ENCODE results near the gene NUP153. TPM values are rescaled to one million over a fixed set of nuclear protein-coding genes. Genes with fewer than 3 reads are reported as not detected.
A peak's percentile ranks its signal among the peaks of the same experiment; 100 is the strongest.

The NUP153 gene
- polyA plus RNA-seq, 2 of the 4 experiments (the other 2 are of a cell fraction), result 26.4 to 47.3 TPM

- FAIRE-seq (no peak), ATAC-seq (peak; percentile 68 to 84), DNase-seq (ENCODE audit: low read depth in 1 of 2, low spot score in 1 of 2) (peak; percentile 65 to 70)
- ChIA-PET POLR2A (interaction anchor here (0.6 to 0.7 kb wide), 3 partner anchors 30 to 243 kb away, joined by 3 to 5 read pairs (median 3); no protein-coding TSS in a partner anchor), CTCF (interaction anchor here (0.6 to 1.5 kb wide), 3 partner anchors 7 to 237 kb away, joined by 3 to 4 read pairs (median 3); no protein-coding TSS in a partner anchor)
- 54% methylated on average over 10 of the region's 10 CpGs for WGBS (ENCODE audit: missing lambda C conversion rate)
- peak overlapping the region; percentile 63 for H3K4me2 ChIP-seq
- TF ChIP-seq MAFK (IDR thresholded peaks at IDR 0.05; ENCODE audit: partially characterized antibody) (peak; percentile 7), FOSL2 (IDR thresholded peaks at IDR 0.05) (peak; percentile 80), FOSL2 (CRISPR knock-in tag; IDR thresholded peaks at IDR 0.05) (peak; percentile 90), FOSB (CRISPR knock-in tag; IDR thresholded peaks at IDR 0.05) (no peak), HDAC2 (IDR thresholded peaks at IDR 0.05) (no peak), CTCF (IDR thresholded peaks at IDR 0.05) (no peak), JUNB (IDR thresholded peaks at IDR 0.05) (peak; percentile 67), USF2 (IDR thresholded peaks at IDR 0.05) (no peak)
- no peaks in the 10 kb centered on the region for H3K9me3 ChIP-seq
- no peak overlapping the region for H3K4me3 ChIP-seq
- H3K4me1 ChIP-seq, result peaks cover 18% of the 10 kb centered on the region
- H3K27ac ChIP-seq, result peak overlapping the region; percentile 56 to 82
Observed at GRCh38 chr6:17714879-17715851, 8.4 kb upstream of the NUP153 start.

- H3K27ac ChIP-seq, result peak overlapping the region in 1 of 2 experiments; percentile 82; a peak in 3 of 6 replicates
- no peak overlapping the region for H3K4me3 ChIP-seq
- no peak for TF ChIP-seq SMC3 (IDR thresholded peaks at IDR 0.05)
- TF ChIP-seq ZNF302 (CRISPR knock-in tag; IDR thresholded peaks at IDR 0.05), result no peak
- no peak for TF ChIP-seq HDAC2 (IDR thresholded peaks at IDR 0.05)
- no peak for TF ChIP-seq PBX3 (IDR thresholded peaks at IDR 0.05)
- TF ChIP-seq MAFK (IDR thresholded peaks at IDR 0.05; ENCODE audit: partially characterized antibody), result peak; percentile 45
- TF ChIP-seq NPAS2 (CRISPR knock-in tag; IDR thresholded peaks at IDR 0.05; ENCODE audit: borderline replicate concordance), result no peak
- ChIA-PET CTCF (interaction anchor here (0.6 to 1.5 kb wide), 2 partner anchors 13 to 238 kb away, joined by 3 read pairs; no protein-coding TSS in a partner anchor), POLR2A (interaction anchor here (0.6 to 0.7 kb wide), 3 partner anchors 31 to 242 kb away, joined by 3 to 5 read pairs (median 3); no protein-coding TSS in a partner anchor)
- no peaks in the 10 kb centered on the region for H3K9me3 ChIP-seq
- peaks cover 18% of the 10 kb centered on the region for H3K4me1 ChIP-seq
- DNase-seq (ENCODE audit: low read depth in 1 of 2, low spot score in 1 of 2) (no peak), ATAC-seq (peak in 1 of 2 experiments; percentile 37; a peak in 1 of 6 replicates), FAIRE-seq (no peak)
- H3K4me2 ChIP-seq, result peak overlapping the region; percentile 63
Observed at GRCh38 chr6:17714177-17714576, 7.5 kb upstream of the NUP153 start.

GRCh38 chr6:17712576-17712975, 5.9 kb upstream of the NUP153 start:
- FAIRE-seq (no peak), DNase-seq (ENCODE audit: low read depth in 1 of 2, low spot score in 1 of 2) (no peak), ATAC-seq (no peak)
- ChIA-PET CTCF (interaction anchor here (1.4 kb wide), 1 partner anchor 9 kb away, joined by 3 read pairs; no protein-coding TSS in a partner anchor), POLR2A (no interaction called here)
- no peak overlapping the region for H3K4me3 ChIP-seq
- peaks cover 18% of the 10 kb centered on the region for H3K4me1 ChIP-seq
- H3K9me3 ChIP-seq, result no peaks in the 10 kb centered on the region
- 65% methylated on average over 1 of the region's 1 CpG for WGBS (ENCODE audit: missing lambda C conversion rate)
- no peak overlapping the region for H3K27ac ChIP-seq
- no peak overlapping the region for H3K4me2 ChIP-seq
- no peak for TF ChIP-seq ZNF302 (CRISPR knock-in tag; IDR thresholded peaks at IDR 0.05)
- no peak for TF ChIP-seq CHD4 (IDR thresholded peaks at IDR 0.05; ENCODE audit: borderline replicate concordance)
- TF ChIP-seq SMC3 (IDR thresholded peaks at IDR 0.05), result no peak
- TF ChIP-seq, protein P1, sequence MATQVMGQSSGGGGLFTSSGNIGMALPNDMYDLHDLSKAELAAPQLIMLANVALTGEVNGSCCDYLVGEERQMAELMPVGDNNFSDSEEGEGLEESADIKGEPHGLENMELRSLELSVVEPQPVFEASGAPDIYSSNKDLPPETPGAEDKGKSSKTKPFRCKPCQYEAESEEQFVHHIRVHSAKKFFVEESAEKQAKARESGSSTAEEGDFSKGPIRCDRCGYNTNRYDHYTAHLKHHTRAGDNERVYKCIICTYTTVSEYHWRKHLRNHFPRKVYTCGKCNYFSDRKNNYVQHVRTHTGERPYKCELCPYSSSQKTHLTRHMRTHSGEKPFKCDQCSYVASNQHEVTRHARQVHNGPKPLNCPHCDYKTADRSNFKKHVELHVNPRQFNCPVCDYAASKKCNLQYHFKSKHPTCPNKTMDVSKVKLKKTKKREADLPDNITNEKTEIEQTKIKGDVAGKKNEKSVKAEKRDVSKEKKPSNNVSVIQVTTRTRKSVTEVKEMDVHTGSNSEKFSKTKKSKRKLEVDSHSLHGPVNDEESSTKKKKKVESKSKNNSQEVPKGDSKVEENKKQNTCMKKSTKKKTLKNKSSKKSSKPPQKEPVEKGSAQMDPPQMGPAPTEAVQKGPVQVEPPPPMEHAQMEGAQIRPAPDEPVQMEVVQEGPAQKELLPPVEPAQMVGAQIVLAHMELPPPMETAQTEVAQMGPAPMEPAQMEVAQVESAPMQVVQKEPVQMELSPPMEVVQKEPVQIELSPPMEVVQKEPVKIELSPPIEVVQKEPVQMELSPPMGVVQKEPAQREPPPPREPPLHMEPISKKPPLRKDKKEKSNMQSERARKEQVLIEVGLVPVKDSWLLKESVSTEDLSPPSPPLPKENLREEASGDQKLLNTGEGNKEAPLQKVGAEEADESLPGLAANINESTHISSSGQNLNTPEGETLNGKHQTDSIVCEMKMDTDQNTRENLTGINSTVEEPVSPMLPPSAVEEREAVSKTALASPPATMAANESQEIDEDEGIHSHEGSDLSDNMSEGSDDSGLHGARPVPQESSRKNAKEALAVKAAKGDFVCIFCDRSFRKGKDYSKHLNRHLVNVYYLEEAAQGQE (IDR thresholded peaks at IDR 0.05), result no peak
- TF ChIP-seq ZSCAN20 (CRISPR knock-in tag; IDR thresholded peaks at IDR 0.05), result no peak
- no peak for TF ChIP-seq CHD2 (IDR thresholded peaks at IDR 0.05; ENCODE audit: low read length, partially characterized antibody)
- no peak for TF ChIP-seq EHMT2 (IDR thresholded peaks at IDR 0.05; ENCODE audit: low read depth)
- TF ChIP-seq HOXB5 (CRISPR knock-in tag; IDR thresholded peaks at IDR 0.05), result no peak
- no peak for TF ChIP-seq HEYL (CRISPR knock-in tag; IDR thresholded peaks at IDR 0.05)
- no peak for TF ChIP-seq MYC (IDR thresholded peaks at IDR 0.05; ENCODE audit: borderline replicate concordance, low read length)
- no peak for TF ChIP-seq TFCP2L1 (CRISPR knock-in tag; IDR thresholded peaks at IDR 0.05)
- TF ChIP-seq PHF8 (IDR thresholded peaks at IDR 0.05; ENCODE audit: borderline replicate concordance, low read depth), result no peak
- no peak for TF ChIP-seq E2F6 (IDR thresholded peaks at IDR 0.05; ENCODE audit: borderline replicate concordance, low read depth)
- TF ChIP-seq CBX8 (IDR thresholded peaks at IDR 0.05), result no peak
- TF ChIP-seq FOSB (CRISPR knock-in tag; IDR thresholded peaks at IDR 0.05), result no peak
